OCI-LY1 (cell line): ENCODE measurements around the gene LRCH1.

Experiments used
- H2AFZ ChIP-seq: fragments of 200-600 bp; sonication (generic), shearing (Covaris generic); 2 replicates; pipeline ENCODE4 v1.6.0; 2014; ENCODE audit warnings: antibody characterized with exemption, mild to moderate bottlenecking, low read length
- H3F3A ChIP-seq: fragments of 200-600 bp; sonication (generic), shearing (Covaris generic); 2 replicates; pipeline ENCODE4 v1.6.0; 2014; ENCODE audit warnings: mild to moderate bottlenecking, antibody characterized with exemption, low read length, moderate library complexity; ENCODE audit not compliant: insufficient read depth
- H3K27ac ChIP-seq: fragments of 200-600 bp; sonication (generic); 2 replicates; pipeline ENCODE4 v1.5.1; 2014; ENCODE audit warnings: low read length, mixed run types, mild to moderate bottlenecking, low read depth; ENCODE audit not compliant: poor library complexity, severe bottlenecking
- H3K27me3 ChIP-seq: fragments of 200-600 bp; sonication (generic); 2 replicates; pipeline ENCODE4 v1.6.0; 2014; ENCODE audit warnings: antibody characterized with exemption, mild to moderate bottlenecking, low read length, moderate library complexity; ENCODE audit not compliant: insufficient read depth
- H3K36me3 ChIP-seq: fragments of 200-600 bp; sonication (generic); 2 replicates; pipeline ENCODE4 v1.6.1; 2014; ENCODE audit warnings: mild to moderate bottlenecking, antibody characterized with exemption, low read length, moderate library complexity, mixed read lengths; ENCODE audit not compliant: insufficient read depth
- H3K4me1 ChIP-seq: fragments of 200-600 bp; sonication (generic); 2 replicates; pipeline ENCODE4 v1.5.1; 2014; ENCODE audit warnings: mild to moderate bottlenecking, low read length, moderate library complexity; ENCODE audit not compliant: insufficient read depth, severe bottlenecking
- H3K4me2 ChIP-seq: fragments of 200-600 bp; sonication (generic), shearing (Covaris generic); 2 replicates; pipeline ENCODE4 v1.6.1; 2014; ENCODE audit warnings: low read length
- H3K4me3 ChIP-seq: fragments of 200-600 bp; sonication (generic); 2 replicates; pipeline ENCODE4 v1.5.1; 2014; ENCODE audit warnings: low read length, low read depth, mild to moderate bottlenecking, mixed read lengths; ENCODE audit not compliant: poor library complexity, severe bottlenecking
- H3K79me2 ChIP-seq: fragments of 200-600 bp; shearing (Covaris generic); 2 replicates; pipeline ENCODE4 v1.6.1; 2016; ENCODE audit warnings: mixed run types, low read length, mixed read lengths; ENCODE audit not compliant: insufficient read depth
- H3K9ac ChIP-seq: fragments of 200-600 bp; sonication (generic), shearing (Covaris generic); 2 replicates; pipeline ENCODE4 v1.6.1; 2014; ENCODE audit warnings: mild to moderate bottlenecking, low read length, mixed read lengths
- H3K9me2 ChIP-seq: fragments of 200-600 bp; sonication (generic), shearing (Covaris generic); 2 replicates; pipeline ENCODE4 v1.6.1; 2014; ENCODE audit warnings: low read depth, mild to moderate bottlenecking, low read length, mixed read lengths
- H3K9me3 ChIP-seq: fragments of 200-600 bp; shearing (Covaris generic); 2 replicates; pipeline ENCODE4 v1.6.1; 2014; ENCODE audit warnings: low read length, mixed read lengths
- H4K20me1 ChIP-seq: fragments of 200-600 bp; sonication (generic), shearing (Covaris generic); 2 replicates; pipeline ENCODE4 v1.6.0; 2016; ENCODE audit warnings: mild to moderate bottlenecking, low read length; ENCODE audit not compliant: insufficient read depth
- EZH2 ChIP-seq: fragments of 200-600 bp; sonication (generic), shearing (Covaris generic); IDR thresholded peaks from 2 replicates; pipeline ENCODE4 v1.8.0; 2017; ENCODE audit warnings: borderline replicate concordance, mixed run types, mild to moderate bottlenecking, antibody characterized with exemption, low read length, moderate library complexity, mixed read lengths
- TF ChIP-seq, protein P1 (sequence below): fragments of 200-600 bp; sonication (generic), shearing (Covaris generic); IDR thresholded peaks from 2 replicates; pipeline ENCODE4 v1.5.1; 2017; ENCODE audit warnings: mild to moderate bottlenecking, antibody characterized with exemption, low read length, moderate library complexity, mixed read lengths

LRCH1 gene

DNA sequence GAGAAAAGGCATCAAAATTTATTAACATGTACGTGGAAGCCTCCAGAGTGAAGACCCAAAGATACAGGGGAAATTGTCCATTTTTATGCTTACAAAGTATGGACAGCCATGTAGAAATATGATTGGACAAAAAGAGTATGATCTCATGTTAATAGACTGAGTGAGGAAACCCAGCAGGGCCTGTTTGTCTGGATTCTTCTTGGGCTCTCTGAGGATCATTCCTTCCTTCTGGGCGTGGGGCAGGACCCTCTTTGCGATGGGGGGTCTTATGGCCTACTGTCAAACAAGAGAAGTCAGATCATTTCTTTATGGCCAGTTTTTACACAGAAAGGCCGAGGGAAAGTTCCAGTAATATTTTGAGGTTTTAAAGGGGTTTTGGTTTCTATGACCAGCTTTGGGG lies 133.2 kb downstream of the LRCH1 start:
- Histone ChIP-seq H3K79me2 (no peaks in the 10 kb centered on the region), H3K27me3 (no peaks in the 10 kb centered on the region), H3K4me3 (no peak overlapping the region), H4K20me1 (no peaks in the 10 kb centered on the region), H2AFZ (no peak overlapping the region), H3K9ac (no peak overlapping the region), H3K4me1 (peaks cover 10% of the 10 kb centered on the region), H3K9me3 (no peaks in the 10 kb centered on the region), H3K4me2 (no peak overlapping the region), H3K27ac (no peak overlapping the region), H3K9me2 (no peaks in the 10 kb centered on the region), H3F3A (no peaks in the 10 kb centered on the region), H3K36me3 (peaks cover 8% of the 10 kb centered on the region; the same call in 1 of the 2 replicates)
- TF ChIP-seq, protein P1, sequence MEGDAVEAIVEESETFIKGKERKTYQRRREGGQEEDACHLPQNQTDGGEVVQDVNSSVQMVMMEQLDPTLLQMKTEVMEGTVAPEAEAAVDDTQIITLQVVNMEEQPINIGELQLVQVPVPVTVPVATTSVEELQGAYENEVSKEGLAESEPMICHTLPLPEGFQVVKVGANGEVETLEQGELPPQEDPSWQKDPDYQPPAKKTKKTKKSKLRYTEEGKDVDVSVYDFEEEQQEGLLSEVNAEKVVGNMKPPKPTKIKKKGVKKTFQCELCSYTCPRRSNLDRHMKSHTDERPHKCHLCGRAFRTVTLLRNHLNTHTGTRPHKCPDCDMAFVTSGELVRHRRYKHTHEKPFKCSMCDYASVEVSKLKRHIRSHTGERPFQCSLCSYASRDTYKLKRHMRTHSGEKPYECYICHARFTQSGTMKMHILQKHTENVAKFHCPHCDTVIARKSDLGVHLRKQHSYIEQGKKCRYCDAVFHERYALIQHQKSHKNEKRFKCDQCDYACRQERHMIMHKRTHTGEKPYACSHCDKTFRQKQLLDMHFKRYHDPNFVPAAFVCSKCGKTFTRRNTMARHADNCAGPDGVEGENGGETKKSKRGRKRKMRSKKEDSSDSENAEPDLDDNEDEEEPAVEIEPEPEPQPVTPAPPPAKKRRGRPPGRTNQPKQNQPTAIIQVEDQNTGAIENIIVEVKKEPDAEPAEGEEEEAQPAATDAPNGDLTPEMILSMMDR, result no peak
- no peak for TF ChIP-seq EZH2

DNA sequence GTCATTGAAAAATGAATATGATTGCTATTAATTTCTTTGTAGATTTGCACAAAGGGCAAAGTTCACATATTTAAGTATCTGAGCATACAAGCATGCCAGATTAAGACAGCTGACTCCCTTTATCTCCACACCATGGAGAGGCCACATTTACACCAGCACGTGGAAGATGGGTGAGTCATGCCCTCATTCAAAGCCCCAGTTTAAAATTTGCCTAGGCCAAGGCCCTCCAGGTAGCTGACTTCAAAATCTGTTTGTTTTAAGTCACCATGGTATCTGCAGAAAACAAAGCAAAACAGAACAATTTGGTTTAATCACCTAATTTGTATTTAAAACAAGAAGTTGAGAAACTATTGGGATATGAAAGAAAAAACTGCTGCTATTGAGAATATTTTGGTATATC lies 134.8 kb downstream of the LRCH1 start:
- no peak overlapping the region for H3K4me2 ChIP-seq
- no peak overlapping the region for H3K4me3 ChIP-seq
- peaks cover 10% of the 10 kb centered on the region for H3K4me1 ChIP-seq
- H3K9me3 ChIP-seq, result no peaks in the 10 kb centered on the region
- TF ChIP-seq, protein P1, result no peak
- TF ChIP-seq EZH2, result no peak
- peaks cover 13% of the 10 kb centered on the region; the same call in 1 of the 2 replicates for H3K36me3 ChIP-seq
- no peaks in the 10 kb centered on the region for H3K9me2 ChIP-seq
- H2AFZ ChIP-seq, result no peak overlapping the region
- H3F3A ChIP-seq, result no peaks in the 10 kb centered on the region
- H3K9ac ChIP-seq, result no peak overlapping the region
- H4K20me1 ChIP-seq, result no peaks in the 10 kb centered on the region
- no peaks in the 10 kb centered on the region for H3K79me2 ChIP-seq
- H3K27me3 ChIP-seq, result no peaks in the 10 kb centered on the region
- no peak overlapping the region for H3K27ac ChIP-seq

DNA sequence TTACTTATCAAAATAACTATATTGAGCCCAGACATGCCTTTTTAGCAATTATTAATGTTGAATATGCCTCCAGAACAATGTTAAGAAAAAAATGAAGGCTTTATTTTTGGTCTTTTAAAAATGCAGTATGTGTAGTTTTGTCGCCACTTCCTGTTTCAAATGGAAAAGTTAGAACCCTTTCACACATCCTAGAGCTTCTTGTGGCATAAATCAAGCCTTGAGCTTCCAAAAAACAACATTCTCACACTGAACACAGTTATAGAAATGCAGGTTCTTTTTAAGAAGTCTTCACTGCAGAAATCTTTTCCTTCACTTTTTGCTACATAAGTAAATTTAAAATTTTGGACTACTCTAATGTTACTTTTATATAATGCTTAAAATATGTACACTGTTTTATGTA lies 135.3 kb downstream of the LRCH1 start:
- Histone ChIP-seq H3K27ac (no peak overlapping the region), H4K20me1 (no peaks in the 10 kb centered on the region), H3F3A (no peaks in the 10 kb centered on the region), H3K9me3 (no peaks in the 10 kb centered on the region), H3K9ac (no peak overlapping the region), H2AFZ (no peak overlapping the region), H3K4me2 (no peak overlapping the region), H3K9me2 (no peaks in the 10 kb centered on the region), H3K4me3 (no peak overlapping the region), H3K4me1 (peaks cover 10% of the 10 kb centered on the region), H3K79me2 (no peaks in the 10 kb centered on the region), H3K27me3 (no peaks in the 10 kb centered on the region), H3K36me3 (peaks cover 13% of the 10 kb centered on the region; the same call in 1 of the 2 replicates)
- no peak for TF ChIP-seq EZH2
- TF ChIP-seq, protein P1, result no peak
